HG03060 (cell line): ENCODE results near the gene SLC12A7.
"Not testable (repeated sequence)": the region's sequence is repeated elsewhere in the genome, so short reads cannot be mapped to it uniquely, and the experiment has no call there.

Experiments
- ATAC-seq: cut with Tn5 transposase; IDR thresholded peaks from one replicate; pipeline ENCODE4 v1.9.1; 2021; ENCODE audit warnings: low read depth, moderate number of reproducible peaks; ENCODE audit not compliant: unreplicated experiment

The SLC12A7 gene

GRCh38 chr5:1001406-1002270, 110.2 kb downstream of the SLC12A7 start:
- no peak for ATAC-seq

- ATAC-seq, result not testable (repeated sequence)
These were observed 111.0 kb downstream of the SLC12A7 start for GRCh38 chr5:1000831-1001230.
